Coronary artery (tissue), 2 donors: ENCODE results near the gene C14orf132.

Source experiments
- DNase-seq: peaks from one replicate; pipeline ENCODE4 v3.0.0-alpha.2; 2017; ENCODE audit warnings: low spot score
- H3K27ac ChIP-seq, 2 donors: fragments of 200-600 bp; sonication (generic); one replicate each; pipeline ENCODE4 v1.5.1; 2016 to 2019
- H3K4me3 ChIP-seq: fragments of 200-600 bp; sonication (generic); 2 replicates; pipeline ENCODE4 v1.5.1; 2016; ENCODE audit warnings: mild to moderate bottlenecking, moderate library complexity
- CTCF ChIP-seq: fragments of 200-600 bp; sonication (generic); IDR thresholded peaks from one replicate; pipeline ENCODE4 v1.5.1; 2019; ENCODE audit warnings: antibody characterized with exemption

C14orf132 gene

DNA sequence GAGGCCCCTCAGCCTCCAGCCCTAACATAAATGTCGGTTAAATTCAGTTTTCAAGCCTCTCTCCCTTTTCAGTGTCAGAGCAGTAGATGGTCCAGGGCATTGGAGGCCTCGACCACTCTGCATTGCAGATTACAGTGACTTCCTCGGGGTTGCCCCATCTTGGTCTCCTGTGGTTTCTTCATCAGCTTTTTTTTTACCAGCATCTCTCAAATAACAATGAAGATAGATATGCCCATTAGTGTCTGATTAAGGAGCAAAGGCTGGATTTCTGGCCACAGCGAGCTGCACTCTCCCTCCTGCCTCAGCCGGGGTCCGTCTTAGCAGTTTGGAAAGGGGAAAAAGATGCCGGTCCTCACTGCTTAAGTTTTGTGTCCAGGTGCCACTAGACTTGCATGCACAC is 49.7 kb downstream of the C14orf132 start:
- DNase-seq = no peak
- Histone ChIP-seq H3K27ac (no peak overlapping the region), H3K4me3 (no peak overlapping the region)
- no peak for TF ChIP-seq CTCF

DNA sequence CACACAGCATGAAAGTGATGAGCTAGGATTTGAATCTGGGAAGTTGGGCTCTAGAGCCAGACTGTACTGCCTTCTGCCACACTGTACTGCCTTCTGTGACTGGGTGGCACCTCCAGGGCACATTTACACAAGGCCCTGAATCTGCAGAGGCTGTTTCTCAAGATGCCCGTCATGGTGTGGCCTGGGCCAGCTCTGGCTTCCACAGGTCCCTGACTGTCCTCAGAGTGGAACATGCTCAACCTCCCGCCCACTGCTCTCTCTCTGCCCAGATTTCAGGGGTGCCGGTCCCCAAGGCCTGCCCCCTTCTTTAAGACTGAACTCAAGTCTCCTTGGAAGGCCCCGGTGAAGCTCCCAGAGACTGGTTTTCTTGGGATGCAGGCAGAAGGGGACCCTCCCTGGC is 50.2 kb downstream of the C14orf132 start:
- no peak overlapping the region for H3K4me3 ChIP-seq
- DNase-seq = no peak
- H3K27ac ChIP-seq = no peak overlapping the region
- TF ChIP-seq CTCF = no peak

DNA sequence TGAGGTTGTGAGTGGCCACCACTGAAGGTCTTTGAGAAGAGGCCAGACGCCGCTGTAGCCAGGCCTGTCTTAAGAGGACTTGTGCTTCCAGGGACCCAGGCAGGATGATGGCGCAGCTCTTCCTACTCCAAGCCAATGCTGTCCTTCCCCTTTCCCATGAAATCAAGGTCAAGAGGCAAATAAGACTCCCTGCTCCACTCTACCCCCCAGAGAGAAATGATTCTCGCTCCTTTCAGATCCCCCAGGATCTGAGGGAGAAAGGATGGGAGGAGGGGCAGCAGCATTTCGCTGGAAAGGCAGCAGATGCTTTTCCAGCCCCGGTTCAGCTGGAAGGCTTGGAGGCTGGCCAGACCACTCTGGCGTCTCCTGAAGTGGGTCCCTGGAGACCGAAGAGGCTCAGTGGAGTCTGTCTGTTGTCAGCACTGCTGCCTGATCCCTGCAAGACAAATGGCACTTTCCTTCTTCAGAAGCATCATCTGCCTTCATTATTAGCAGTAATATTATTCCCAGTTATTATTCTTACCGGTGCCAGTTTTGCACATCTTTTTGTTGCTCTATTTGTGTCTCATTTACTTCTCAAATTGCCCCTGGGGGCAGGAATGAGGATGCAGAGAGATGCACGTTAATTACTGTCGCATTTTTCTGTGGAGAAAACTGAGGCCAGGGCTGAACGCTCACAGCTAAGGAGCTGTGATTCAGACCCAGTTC is 51.4 kb downstream of the C14orf132 start:
- no peak for TF ChIP-seq CTCF
- peak; percentile 72 for DNase-seq
- no peak overlapping the region for H3K27ac ChIP-seq
- no peak overlapping the region for H3K4me3 ChIP-seq

- no peak overlapping the region for H3K27ac ChIP-seq
- DNase-seq = peak; percentile 65
- no peak for TF ChIP-seq CTCF
- H3K4me3 ChIP-seq = no peak overlapping the region
Observed at GRCh38 chr14:96091149-96091693, 52.1 kb downstream of the C14orf132 start.

DNA sequence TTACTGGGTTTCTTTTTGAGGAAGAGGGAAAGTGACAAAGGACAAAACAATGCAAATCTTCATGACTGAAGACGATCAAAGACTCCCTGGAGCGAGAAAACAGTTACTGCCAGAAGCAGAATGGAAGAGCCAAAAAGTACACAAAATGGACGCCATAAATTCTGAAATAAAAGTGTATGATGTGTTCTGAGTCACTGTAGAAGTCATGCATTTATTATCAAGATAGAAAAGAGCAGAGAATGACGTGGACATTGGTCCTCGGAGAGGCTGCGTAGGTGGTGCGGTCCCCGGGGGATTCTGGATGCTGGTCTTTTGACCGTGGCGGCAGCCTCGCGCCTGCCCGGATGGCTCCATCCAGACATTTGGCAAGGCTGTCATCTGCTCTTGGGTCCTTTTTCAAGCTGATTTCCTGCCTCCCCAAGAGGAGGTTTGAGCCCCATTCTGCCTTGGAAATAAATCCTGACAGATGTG is 52.8 kb downstream of the C14orf132 start:
- TF ChIP-seq CTCF = no peak
- Histone ChIP-seq H3K4me3 (no peak overlapping the region), H3K27ac (no peak overlapping the region)
- no peak for DNase-seq

DNA sequence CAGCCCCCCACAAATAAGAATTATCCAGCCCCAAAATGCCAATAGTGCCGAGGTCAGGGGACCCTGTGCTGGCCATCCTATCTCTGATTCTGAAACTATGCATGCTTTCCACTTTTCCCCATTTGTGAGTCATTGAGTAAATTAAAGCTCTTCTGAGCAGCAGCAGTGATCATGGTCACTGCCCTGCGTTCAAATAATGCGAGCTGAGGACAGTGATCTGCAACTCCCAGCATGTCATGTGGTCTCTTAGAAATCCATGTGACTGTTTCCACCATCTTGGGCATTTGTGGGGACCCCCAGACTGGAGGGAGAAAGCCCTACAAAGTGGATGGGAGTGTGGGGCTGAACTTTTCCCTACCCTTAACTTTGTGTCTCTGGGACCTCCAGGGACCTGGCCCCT is 53.8 kb downstream of the C14orf132 start:
- Histone ChIP-seq H3K4me3 (no peak overlapping the region), H3K27ac (no peak overlapping the region)
- TF ChIP-seq CTCF = no peak
- no peak for DNase-seq

DNA sequence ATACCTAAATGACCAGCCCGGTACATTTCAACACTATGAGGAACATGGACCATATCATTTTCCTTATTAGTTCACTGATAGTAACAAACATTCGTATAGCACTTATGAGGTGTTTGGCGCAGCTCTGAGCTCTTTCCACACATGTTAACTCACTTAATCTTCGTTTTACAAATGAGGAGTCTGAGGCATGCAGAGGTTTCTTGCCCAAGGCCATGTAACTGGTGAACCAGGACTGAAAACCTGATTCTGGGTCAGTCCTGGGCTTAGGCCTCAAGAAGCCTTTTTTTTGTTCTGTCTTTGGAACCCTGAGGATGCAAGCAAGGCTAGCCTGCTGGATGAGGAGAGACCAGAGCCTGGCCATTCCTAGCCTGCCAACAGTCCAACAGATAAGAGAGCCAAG is 55.0 kb downstream of the C14orf132 start:
- DNase-seq = no peak
- Histone ChIP-seq H3K4me3 (no peak overlapping the region), H3K27ac (no peak overlapping the region)
- no peak for TF ChIP-seq CTCF
